Tibial nerve (tissue), 4 donors: ENCODE measurements around the gene VTI1A.

ENCODE experiments used
- EP300 ChIP-seq, 2 donors: sonication (generic); formaldehyde crosslinking; IDR thresholded peaks; one replicate each; pipeline ENCODE4 v1.6.1; 2017; ENCODE audit warnings: antibody characterized with exemption in 2 of 2, mild to moderate bottlenecking in 1 of 2
- POLR2A ChIP-seq, 2 donors: fragments of 450-650 bp; IDR thresholded peaks; one replicate each; pipeline ENCODE4 v1.6.1; 2017; ENCODE audit warnings: antibody characterized with exemption in 2 of 2, mild to moderate bottlenecking in 2 of 2, moderate library complexity in 2 of 2
- TF ChIP-seq, protein P1 (sequence below), 5 experiments: fragments of 200-600 bp in 3 of 5; fragments of 450-650 bp in 2 of 5; sonication (generic) in 3 of 5; IDR thresholded peaks; one replicate each; pipeline ENCODE4 v1.5.1; 2016 to 2019; ENCODE audit warnings: antibody characterized with exemption in 5 of 5, mild to moderate bottlenecking in 3 of 5, moderate library complexity in 2 of 5

DNA sequence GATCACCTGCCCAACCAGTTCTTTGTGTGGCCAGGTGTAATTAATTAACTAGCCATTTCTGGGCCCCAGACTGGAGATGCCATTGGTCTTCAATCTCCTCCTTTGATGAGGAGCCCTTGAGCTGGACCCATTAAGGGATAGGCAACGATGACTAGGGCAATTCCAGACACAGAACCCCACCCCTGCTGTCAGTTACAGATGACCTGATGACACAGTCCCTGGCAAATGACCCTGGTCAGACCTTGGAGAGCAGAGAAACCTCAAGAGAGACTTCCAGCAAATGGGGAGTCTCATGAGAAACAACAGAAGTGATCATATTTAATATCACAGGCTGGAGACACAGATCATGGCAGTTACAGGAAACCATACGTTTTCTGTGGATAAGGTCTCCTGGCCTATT, 401.2 kb downstream of the VTI1A start:
- TF ChIP-seq, protein P1, sequence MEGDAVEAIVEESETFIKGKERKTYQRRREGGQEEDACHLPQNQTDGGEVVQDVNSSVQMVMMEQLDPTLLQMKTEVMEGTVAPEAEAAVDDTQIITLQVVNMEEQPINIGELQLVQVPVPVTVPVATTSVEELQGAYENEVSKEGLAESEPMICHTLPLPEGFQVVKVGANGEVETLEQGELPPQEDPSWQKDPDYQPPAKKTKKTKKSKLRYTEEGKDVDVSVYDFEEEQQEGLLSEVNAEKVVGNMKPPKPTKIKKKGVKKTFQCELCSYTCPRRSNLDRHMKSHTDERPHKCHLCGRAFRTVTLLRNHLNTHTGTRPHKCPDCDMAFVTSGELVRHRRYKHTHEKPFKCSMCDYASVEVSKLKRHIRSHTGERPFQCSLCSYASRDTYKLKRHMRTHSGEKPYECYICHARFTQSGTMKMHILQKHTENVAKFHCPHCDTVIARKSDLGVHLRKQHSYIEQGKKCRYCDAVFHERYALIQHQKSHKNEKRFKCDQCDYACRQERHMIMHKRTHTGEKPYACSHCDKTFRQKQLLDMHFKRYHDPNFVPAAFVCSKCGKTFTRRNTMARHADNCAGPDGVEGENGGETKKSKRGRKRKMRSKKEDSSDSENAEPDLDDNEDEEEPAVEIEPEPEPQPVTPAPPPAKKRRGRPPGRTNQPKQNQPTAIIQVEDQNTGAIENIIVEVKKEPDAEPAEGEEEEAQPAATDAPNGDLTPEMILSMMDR (IDR thresholded peaks at IDR 0.05) = no peak
- TF ChIP-seq EP300 (IDR thresholded peaks at IDR 0.05) = no peak
- no peak for TF ChIP-seq POLR2A (IDR thresholded peaks at IDR 0.05)
